Measurements from ENCODE around the gene RAMP1.

DNA sequence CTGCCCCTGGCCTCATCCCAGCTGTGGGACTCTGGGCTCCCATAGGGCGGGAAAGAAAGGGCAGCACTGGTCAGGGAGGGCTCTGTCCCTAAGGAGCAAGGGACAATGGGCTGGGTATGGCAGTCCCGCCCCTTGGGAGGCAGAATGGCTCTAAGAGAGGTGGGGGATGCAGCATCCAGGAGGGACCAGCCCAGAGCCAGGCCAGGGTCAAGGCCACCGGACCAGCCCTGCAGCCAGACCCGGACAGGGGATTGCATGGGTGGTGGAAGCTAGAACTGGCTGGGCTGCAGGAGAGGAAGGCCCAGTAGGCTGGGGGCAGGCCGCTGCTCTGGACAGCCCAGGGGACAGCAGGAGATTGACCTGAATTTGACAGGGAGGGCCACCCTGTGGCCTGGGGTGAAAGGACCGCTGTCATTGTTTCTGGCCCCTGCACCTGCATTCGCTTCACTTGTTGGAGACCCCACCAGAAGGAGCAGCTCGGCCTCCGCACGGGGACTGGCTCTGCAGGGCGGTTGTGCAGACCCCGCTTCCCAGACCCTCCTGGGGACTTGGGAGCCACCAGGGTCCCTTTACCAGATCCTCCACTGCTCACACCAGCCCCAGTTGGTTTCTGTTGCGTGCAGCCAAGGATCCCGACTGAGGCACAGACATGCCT lies 14.6 kb downstream of the RAMP1 start:
- TF ChIP-seq, protein P1, sequence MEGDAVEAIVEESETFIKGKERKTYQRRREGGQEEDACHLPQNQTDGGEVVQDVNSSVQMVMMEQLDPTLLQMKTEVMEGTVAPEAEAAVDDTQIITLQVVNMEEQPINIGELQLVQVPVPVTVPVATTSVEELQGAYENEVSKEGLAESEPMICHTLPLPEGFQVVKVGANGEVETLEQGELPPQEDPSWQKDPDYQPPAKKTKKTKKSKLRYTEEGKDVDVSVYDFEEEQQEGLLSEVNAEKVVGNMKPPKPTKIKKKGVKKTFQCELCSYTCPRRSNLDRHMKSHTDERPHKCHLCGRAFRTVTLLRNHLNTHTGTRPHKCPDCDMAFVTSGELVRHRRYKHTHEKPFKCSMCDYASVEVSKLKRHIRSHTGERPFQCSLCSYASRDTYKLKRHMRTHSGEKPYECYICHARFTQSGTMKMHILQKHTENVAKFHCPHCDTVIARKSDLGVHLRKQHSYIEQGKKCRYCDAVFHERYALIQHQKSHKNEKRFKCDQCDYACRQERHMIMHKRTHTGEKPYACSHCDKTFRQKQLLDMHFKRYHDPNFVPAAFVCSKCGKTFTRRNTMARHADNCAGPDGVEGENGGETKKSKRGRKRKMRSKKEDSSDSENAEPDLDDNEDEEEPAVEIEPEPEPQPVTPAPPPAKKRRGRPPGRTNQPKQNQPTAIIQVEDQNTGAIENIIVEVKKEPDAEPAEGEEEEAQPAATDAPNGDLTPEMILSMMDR (IDR thresholded peaks at IDR 0.05; ENCODE audit: poor library complexity) = no peak
- no peak for TF ChIP-seq EZH2phosphoT487 (IDR thresholded peaks at IDR 0.05; ENCODE audit: low read depth, severe bottlenecking, unreplicated experiment)

All from hepatocyte (in vitro differentiated cells).